Activated CD4-positive, alpha-beta memory T cell treated with anti-CD3 and anti-CD28 coated beads for 36 hours (primary cell): Measurements from ENCODE around the gene RIMKLA. TPM values are rescaled to one million over a fixed set of nuclear protein-coding genes. Genes with fewer than 3 reads are reported as not detected.

ENCODE experiments used
- CTCF ChIA-PET: fragments of 350-600 bp; sonication (Branson Sonifier 250); formaldehyde crosslinking; loops from one replicate; lab custom pipeline; 2021; ENCODE audit warnings: antibody characterized with exemption, inconsistent platforms; lab: Charles Lee
- POLR2A ChIA-PET: fragments of 350-600 bp; sonication (Branson Sonifier 250); formaldehyde crosslinking; loops from one replicate; lab custom pipeline; 2021; ENCODE audit warnings: antibody characterized with exemption; lab: Charles Lee
- DNase-seq: peaks from one replicate; pipeline ENCODE4 v3.0.0-alpha.2; 2020
- H3K27ac Mint-ChIP-seq: one replicate; pipeline ENCODE4 v1.8.0; 2021; ENCODE audit warnings: mixed read lengths
- H3K27me3 Mint-ChIP-seq: one replicate; pipeline ENCODE4 v1.8.0; 2021; ENCODE audit warnings: mixed read lengths
- H3K36me3 Mint-ChIP-seq: one replicate; pipeline ENCODE4 v1.8.0; 2021; ENCODE audit warnings: mixed read lengths
- H3K4me1 Mint-ChIP-seq: one replicate; pipeline ENCODE4 v1.8.0; 2021; ENCODE audit warnings: low read depth, mixed read lengths
- H3K4me3 Mint-ChIP-seq: one replicate; pipeline ENCODE4 v1.8.0; 2021; ENCODE audit warnings: mild to moderate bottlenecking, mixed read lengths
- H3K9me3 Mint-ChIP-seq: one replicate; pipeline ENCODE4 v1.8.0; 2021; ENCODE audit warnings: mixed read lengths
- intact Hi-C: fragments of 100-400 bp; cut with micrococcal nuclease; formaldehyde crosslinking; loops from one replicate; pipeline ENCODE4 v1.15.1; 2023
- total RNA-seq, 2 experiments: library from RNA; stranded (reverse); gene quantifications; one replicate each; pipeline ENCODE4 v1.2.3, GENCODE V29; 2021

The RIMKLA gene
- total RNA-seq, 2 experiments from 2014 or later: 3.0 to 3.2 TPM

GRCh38 chr1:42463921-42464320, 83.3 kb downstream of the RIMKLA start:
- intact Hi-C loops: loop anchor here (1.0 to 2.0 kb wide), 2 partner anchors 8 to 195 kb away; partner anchors contain the start of genes PPCS, PPIH and ZMYND12
- Mint-ChIP-seq H3K36me3 (peaks cover 7% of the 10 kb centered on the region), H3K4me1 (peaks cover 24% of the 10 kb centered on the region), H3K9me3 (no peaks in the 10 kb centered on the region), H3K4me3 (peak overlapping the region; percentile 79), H3K27ac (no peak overlapping the region), H3K27me3 (no peaks in the 10 kb centered on the region)
- DNase-seq: no peak
- POLR2A ChIA-PET: no interaction called here
- CTCF ChIA-PET: interaction anchor here (1.5 kb wide), 1 partner anchor 290 kb away, joined by 6 read pairs; no protein-coding TSS in a partner anchor

- POLR2A ChIA-PET: no interaction called here
- Mint-ChIP-seq H3K4me1 (peaks cover 20% of the 10 kb centered on the region), H3K27ac (no peak overlapping the region), H3K27me3 (no peaks in the 10 kb centered on the region), H3K9me3 (no peaks in the 10 kb centered on the region), H3K36me3 (no peaks in the 10 kb centered on the region), H3K4me3 (no peak overlapping the region)
- intact Hi-C loops: no loop called here
- CTCF ChIA-PET: no interaction called here
- DNase-seq: no peak
Measured at GRCh38 chr1:42466030-42466429, 85.4 kb downstream of the RIMKLA start.

GRCh38 chr1:42469727-42470126, 89.1 kb downstream of the RIMKLA start:
- intact Hi-C loops: no loop called here

More at GRCh38 chr1:42469727-42470126, 89.1 kb downstream of the RIMKLA start:
- CTCF ChIA-PET: no interaction called here
- Mint-ChIP-seq H3K36me3 (no peaks in the 10 kb centered on the region), H3K27me3 (no peaks in the 10 kb centered on the region), H3K9me3 (no peaks in the 10 kb centered on the region), H3K4me1 (no peaks in the 10 kb centered on the region), H3K4me3 (no peak overlapping the region), H3K27ac (no peak overlapping the region)
- DNase-seq: no peak
- POLR2A ChIA-PET: no interaction called here

Other genes starting within 250 kb of the RIMKLA start
- not detected for gene GUCA2B, start 227.4 kb upstream of the RIMKLA start, total RNA-seq
- not detected for gene GUCA2A, start 216.0 kb upstream of the RIMKLA start, total RNA-seq
- 10 to 100 TPM; 37.3 to 40.8 TPM for gene FOXJ3, start 45.6 kb upstream of the RIMKLA start, total RNA-seq
- 1 to 10 TPM in 1 of 2 experiments, under 1 TPM in 1; 0.97 to 1.3 TPM for gene ZMYND12, start 75.2 kb downstream of the RIMKLA start, total RNA-seq
- gene PPCS, start 75.8 kb downstream of the RIMKLA start, total RNA-seq: 10 to 100 TPM; 50.8 to 52.3 TPM
- 1 to 10 TPM; 1.5 to 2.3 TPM for gene CCDC30, start 82.5 kb downstream of the RIMKLA start, total RNA-seq